RCC 7860 (cell line): Measurements from ENCODE around the gene SLC50A1.

Experiments used
- DNase-seq: peaks from one replicate; pipeline ENCODE4 v3.0.0-alpha.2; 2015; ENCODE audit warnings: low spot score
- FAIRE-seq: peaks from 2 replicates; lab custom pipeline; 2012; peaks lifted over from hg19 to GRCh38; lab: Jason Lieb, UNC

The SLC50A1 gene, protein sequence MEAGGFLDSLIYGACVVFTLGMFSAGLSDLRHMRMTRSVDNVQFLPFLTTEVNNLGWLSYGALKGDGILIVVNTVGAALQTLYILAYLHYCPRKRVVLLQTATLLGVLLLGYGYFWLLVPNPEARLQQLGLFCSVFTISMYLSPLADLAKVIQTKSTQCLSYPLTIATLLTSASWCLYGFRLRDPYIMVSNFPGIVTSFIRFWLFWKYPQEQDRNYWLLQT

GRCh38 chr1:155135415-155136028, at the start of gene SLC50A1:
Gene SLC50A1, plus strand, starts transcription at chr1:155135852. Its CDS starts 60 bp downstream, at chr1:155135912.
- FAIRE-seq, result no peak
- DNase-seq, result peak; percentile 85

GRCh38 chr1:155086128-155086741, 49.4 kb upstream of the SLC50A1 start:
- DNase-seq, result peak; percentile 8
- FAIRE-seq, result no peak

- no peak for FAIRE-seq
These were observed 48.7 kb upstream of the SLC50A1 start for GRCh38 chr1:155086856-155087535.

DNA sequence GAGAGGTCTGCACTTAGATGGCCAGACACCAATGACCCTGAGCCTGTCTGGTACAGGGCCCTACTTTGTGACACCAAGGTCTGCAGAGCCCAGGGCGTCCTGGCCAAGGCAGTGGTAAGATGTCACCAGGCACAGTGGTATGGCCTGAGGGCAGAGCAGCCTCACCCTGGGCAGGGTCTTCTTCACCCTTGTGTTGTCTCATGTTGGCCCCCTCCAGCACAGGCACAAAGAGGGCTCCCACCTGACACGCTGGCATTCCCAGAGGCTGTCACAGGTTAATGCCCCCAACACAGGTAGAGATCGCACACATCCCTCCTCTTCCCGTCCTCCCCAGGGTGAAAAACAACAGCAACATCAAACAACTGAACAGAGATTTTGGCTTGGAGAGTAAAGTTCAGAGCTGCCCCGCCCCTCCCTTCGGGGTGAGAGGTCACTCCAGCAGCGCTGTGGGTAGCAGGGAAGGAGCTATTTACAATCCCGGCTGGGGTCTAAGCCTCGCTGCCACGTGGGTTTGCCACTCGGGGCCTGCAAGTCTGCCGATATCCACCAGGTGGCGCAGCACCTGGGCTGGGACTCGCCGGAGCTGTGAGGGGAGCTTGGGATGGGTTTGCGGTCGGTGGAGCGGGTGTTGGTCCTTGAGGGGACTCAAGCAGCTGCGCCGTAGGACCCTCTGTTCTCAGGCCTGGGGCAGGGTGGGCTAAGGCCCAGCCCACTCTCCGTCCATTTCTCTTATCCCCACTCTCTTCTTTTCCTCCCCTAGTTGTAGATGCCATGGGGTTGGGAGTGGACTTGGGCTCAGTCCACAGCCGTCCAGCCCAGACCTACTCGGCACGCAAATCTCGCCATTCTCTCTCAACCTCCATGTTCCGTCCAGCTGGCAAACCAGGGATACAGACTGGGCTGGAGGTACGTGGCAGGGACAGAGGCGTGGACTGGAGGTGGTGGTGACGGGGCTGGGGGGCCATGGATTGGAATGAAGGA, 44.3 kb upstream of the SLC50A1 start:
- FAIRE-seq (no peak), DNase-seq (peak; percentile 47)

More at GRCh38 chr1:155086856-155087535, 48.7 kb upstream of the SLC50A1 start:
- DNase-seq, result no peak

- DNase-seq (no peak), FAIRE-seq (no peak)
These were observed 43.5 kb upstream of the SLC50A1 start for GRCh38 chr1:155092131-155092530.

GRCh38 chr1:155092641-155093040, 43.0 kb upstream of the SLC50A1 start:
- FAIRE-seq (no peak), DNase-seq (no peak)

DNA sequence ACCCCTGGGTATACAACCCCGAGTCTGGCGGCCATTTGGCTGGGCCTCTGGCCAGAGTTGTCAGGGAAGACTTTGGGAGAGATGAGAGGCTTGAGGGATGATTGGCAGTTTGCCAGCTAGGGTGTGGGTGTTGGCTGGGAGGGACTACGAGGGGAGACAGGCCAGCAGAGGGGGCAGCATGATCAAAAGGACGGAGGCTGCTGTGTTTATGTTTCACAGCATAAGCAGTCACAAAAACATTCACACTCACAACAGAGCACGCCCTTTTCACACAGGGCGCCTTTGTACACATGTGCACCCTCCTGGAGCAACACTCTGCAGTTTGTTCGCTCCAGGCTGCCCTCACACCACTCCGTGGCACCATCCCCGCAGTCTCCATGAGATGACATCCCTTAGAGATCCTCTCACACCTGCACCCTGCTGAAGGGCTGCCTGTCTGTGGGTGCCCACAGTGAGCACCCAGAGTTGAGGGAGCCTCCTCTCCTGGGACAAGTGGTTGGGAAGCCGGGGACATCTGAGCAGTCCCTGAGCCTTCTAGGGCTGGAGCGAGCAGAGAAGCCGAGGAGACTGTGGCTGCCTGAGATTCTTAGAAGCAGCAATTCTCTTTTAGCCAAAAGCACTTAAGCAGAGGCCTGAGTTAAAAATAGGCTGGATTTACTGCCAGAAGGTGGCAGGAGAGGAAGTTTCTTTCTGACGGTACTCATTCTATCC, 41.6 kb upstream of the SLC50A1 start:
- DNase-seq, result peak; percentile 21
- FAIRE-seq, result no peak

- FAIRE-seq, result no peak
These were observed 41.1 kb upstream of the SLC50A1 start for GRCh38 chr1:155094622-155094948.

GRCh38 chr1:155099331-155099730, 36.3 kb upstream of the SLC50A1 start:
- DNase-seq (no peak), FAIRE-seq (no peak)

More at GRCh38 chr1:155094622-155094948, 41.1 kb upstream of the SLC50A1 start:
- DNase-seq, result no peak

- FAIRE-seq (no peak), DNase-seq (no peak)
These were observed 32.3 kb upstream of the SLC50A1 start for GRCh38 chr1:155103325-155103724.

GRCh38 chr1:155104605-155105534, 30.8 kb upstream of the SLC50A1 start:
- DNase-seq (no peak), FAIRE-seq (no peak)

- FAIRE-seq (no peak), DNase-seq (no peak)
These were observed 30.0 kb upstream of the SLC50A1 start for GRCh38 chr1:155105604-155106011.

DNA sequence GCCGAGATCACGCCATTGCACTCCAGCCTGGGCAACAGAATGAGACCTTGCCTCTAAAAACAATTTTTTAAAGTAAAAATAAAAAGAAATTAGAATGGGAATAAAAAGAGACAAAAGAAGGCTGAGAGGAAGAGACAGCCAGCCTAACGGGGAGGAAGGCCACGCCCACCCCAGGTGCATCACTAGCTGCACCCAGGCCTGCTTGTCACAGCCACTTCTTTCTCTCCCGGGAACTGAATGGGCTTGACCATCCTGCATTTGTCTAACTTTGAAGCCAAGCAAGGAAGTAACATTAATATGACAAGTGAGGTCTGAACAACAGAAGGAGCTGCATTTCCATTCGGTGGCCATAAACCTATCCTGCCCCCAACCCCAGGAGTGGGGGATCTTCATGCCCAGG, 28.8 kb upstream of the SLC50A1 start:
- no peak for FAIRE-seq
- no peak for DNase-seq

DNA sequence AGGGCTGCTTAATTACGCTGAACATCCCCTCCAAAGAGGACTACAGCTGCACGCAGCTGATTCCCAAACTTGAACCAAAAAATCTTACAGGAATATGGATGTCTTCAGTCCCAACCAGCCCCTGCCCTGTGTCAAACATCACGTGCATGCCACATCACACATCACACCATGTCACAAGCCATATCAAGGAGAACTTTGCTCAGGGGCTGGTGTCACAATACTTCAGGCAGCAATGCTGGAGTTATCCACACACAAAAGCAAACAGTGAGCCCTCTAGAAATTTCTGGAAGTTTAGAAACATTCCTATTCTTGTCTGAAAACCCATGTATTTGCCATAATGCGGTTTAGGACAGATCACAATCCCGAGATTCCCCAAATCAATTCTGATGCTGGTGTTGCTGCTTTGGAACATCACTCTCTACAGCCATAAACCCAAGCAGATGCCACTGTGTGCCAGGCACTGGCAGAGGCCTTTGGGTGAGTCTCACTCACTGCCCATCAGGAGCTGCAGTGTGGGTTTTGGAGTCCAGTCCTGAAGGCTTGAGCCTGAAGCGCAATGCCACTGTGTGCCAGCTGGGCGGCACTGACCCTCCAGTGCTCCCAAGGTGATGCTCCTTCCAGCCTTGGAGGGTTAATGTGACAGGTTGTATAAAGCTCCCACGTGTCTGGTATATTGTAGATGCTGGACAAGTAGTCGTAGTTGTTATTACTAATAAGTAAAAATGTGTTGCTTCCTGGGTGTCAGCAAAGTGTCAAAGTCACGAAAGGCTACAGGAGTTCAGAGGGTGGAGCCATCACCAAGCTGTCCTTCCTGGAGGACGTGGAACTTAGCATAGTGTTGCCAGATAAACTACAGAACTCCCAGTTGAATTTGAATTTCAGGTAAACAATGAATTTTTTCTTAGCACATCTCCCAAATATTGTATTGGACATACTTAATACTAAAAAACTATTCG, 28.1 kb upstream of the SLC50A1 start:
- no peak for DNase-seq

DNA sequence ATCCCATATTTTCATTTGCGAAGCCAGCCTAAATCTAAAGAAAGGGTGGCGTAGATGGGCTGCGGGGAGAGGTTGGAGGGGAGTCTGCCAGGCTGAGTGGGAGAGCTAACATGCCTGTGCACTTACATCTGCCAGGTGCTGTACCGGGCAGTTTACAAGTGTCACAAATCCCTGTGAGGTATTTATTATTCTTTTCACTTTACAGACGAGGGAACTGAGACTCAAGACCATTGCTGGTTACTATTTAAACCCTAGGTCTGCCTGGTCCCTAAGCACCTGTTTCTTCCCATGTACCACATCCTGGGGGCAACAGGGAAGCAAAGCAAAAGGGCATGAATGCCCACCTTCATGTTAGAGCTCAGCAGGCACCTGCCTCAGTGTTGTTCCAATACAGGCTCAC, 27.4 kb upstream of the SLC50A1 start:
- DNase-seq, result no peak
- no peak for FAIRE-seq

More for the DNA sequence above, 28.1 kb upstream of the SLC50A1 start:
- FAIRE-seq, result no peak

GRCh38 chr1:155110381-155110780, 25.3 kb upstream of the SLC50A1 start:
- FAIRE-seq (no peak), DNase-seq (no peak)

DNA sequence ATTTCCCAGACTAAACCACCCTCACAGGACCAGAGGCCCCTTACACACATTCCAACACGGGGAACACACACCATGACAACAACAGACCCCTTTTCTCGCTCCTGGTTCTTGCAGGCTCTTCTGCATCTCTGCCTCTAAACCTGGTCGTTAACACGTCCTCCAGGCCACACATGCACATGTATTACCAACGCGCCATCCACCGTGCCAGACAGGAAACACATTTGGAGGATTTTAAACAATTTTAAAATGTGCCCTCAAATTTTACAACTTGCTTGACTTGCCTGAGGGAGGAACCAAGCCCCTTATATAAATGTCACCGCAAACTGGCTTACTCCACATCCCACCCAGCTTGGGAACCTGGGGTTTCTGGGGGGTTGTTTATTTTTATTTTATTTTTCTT, 24.8 kb upstream of the SLC50A1 start:
- FAIRE-seq, result no peak
- DNase-seq, result no peak
